ENCODE data around the gene GALP.
"Not testable (repeated sequence)": the region's sequence is repeated elsewhere in the genome, so short reads cannot be mapped to it uniquely, and the experiment has no call there.

GALP gene

DNA sequence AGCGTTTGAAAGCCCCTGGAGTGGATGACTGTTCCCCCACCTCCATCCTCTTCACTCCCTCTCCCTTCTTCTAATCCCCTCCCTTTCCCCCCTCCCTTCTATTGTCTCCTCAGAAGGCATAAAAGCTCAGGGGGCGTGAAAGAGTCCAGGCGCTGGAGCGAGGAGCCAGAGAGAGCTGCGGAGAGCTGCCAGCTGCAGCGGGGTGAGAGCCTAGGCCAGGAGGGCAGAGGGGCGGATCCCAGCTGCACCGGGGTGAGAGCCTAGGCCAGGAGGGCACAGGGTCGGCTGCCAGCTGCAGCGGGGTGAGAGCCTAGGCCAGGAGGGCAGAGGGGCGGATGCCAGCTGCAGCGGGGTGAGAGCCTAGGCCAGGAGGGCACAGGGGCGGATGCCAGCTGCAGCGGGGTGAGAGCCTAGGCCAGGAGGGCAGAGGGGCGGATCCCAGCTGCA, at the start of gene GALP:
Gene GALP (plus strand): TSS at position 148 of the 447 bp plus-strand sequence. CDS start 1,101 bp downstream, outside the sequence.
- not testable (repeated sequence) for DNase-seq

DNA sequence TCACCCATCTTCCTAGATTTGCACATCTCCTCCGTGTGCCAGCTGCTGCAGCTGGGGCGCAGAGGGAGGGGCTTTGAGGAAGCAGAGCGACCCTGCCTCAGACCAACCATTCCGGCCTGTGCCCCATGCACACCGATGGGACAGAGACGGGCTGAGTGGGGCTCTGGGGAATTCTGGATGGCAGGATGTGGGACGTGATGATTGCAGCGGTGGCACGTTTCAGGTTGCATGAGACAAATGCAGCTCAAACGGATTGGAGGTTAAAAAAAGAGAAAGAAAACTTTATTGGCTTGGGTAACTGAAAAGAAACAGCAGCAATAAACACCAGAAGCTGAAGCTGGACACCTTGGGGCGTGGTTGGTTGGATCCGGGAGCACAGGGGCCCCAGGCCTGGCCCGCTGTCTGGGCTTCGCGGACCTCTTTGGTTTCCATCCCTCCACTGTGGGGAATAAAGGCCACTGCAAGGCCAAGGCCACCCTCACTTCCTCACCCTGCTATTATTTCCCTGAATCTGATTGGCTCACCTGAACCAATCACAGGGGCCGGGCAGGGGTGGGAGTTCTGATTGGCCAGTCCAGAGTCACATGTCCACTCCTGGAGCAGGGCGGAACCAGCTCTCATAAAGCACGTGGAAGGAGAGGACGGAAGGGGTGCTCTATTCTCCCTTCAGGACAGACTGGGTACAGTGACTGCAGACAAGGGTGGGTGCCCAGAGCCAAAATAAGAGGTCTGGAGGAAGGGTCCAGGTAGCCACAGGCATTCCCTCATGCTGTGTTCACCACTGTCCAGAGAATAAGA, 48.6 kb upstream of the GALP start:
- no peak for DNase-seq

DNA sequence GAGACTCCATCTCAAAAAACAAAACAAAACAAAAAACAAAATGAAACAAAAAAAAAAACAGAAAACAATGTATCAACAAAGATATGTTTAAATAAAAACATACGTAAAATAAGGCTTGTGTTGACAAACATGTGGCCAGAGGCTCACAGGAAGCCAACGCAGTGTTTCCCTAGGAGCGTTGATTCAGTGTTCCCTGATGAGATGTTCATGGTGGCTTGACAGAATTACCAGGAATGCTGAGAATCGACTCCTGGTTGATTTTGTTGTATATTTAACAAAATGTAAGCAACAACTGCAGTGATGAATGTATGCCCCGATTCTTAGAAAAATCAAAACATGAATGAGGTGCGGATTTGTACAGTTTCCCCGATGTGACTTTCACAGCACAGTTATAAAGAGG, 45.8 kb upstream of the GALP start:
- no peak for DNase-seq

DNA sequence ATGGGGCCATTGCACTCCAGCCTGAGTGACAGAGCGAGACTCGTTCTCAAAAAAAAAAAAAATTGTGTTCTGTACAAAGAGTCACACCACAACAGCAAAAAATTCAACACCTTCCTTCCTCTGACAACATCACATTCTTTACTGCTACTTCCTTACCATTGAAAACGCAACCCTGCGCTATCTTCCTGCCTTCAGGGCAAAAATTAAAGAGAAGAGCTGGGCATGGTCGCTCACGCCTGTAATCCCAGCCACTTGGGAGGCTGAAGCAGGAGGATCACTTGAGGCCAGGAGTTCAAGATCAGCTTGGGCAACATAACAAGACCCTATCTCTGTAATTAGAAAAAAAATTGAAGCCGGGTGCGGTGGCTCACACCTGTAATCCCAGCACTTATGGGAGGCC, 44.2 kb upstream of the GALP start:
- DNase-seq: no peak

DNA sequence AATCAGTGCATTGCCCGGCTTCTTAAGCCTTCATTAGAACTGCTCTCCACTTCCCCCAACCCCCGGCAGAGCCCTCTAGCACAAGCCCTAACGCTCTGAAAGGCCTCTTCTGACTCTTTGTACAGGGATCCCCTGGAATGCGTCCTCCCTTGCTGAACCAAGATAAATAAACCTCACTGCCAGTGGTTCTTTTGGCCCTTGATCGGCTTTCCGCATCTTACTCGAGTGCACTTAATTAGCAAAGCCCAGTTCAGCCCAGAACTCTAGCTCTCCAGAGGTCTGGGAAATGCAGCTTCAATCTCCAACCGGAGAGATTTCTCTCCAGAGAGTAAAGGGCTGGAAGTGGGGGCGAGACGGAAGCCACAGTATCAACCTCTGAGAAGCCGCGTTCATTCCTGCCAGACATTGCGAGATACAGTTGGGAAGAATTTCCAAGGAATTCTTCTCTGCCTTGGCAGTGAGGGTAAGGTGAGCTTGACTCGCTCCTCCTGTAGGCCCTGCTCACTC, 43.4 kb upstream of the GALP start:
- DNase-seq: peak; percentile 62

DNA sequence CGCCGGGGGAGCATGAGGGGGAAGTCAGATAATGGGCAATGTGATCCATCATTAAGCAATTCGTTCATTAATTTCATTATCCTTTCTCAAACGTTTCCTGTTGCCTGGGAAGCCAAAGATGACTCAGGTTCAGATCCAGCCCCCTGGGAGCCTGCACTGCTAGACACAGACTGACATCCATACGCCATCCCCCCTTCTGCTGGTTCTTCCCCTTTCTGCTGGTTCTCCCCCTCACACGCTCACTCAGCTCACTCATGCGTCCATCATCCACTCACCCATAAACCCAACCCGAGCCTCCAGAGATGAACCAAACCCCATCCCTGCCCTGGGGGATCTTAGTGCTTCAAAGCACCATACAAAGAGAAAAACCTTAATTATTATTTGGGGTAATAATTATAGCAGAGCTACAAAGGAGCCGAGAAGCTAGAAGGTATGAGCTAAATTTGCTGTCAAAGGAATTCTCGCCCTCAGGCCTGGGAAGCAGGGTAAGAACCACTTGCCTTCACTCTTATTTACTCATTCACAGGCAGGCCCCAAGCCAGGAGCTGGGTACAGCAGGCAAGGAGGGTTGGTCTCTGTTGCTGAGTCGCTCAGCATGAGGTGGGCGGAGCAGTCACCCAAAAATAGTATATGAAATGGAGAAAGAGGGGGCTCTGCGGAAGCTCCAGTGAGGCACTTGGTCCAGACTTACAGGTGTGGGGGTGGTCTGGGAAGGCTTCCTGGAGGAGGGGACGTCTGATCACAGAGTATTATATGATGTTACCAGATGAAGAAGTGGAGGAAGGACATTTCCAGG, 41.8 kb upstream of the GALP start:
- DNase-seq: peak; percentile 48

DNA sequence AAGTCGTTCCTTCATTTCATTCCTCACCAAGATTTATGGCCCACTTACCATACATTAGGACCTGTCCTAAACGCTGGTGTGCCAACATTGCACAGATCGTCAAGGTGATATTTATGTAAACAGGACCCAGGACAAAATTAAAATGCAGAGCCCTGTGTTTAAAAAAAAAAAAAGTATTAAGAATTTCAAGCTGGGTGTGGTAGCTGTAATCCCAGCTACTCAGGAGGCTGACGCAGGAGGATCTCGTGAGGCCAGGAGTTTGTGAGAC, 41.2 kb upstream of the GALP start:
- DNase-seq: no peak

DNA sequence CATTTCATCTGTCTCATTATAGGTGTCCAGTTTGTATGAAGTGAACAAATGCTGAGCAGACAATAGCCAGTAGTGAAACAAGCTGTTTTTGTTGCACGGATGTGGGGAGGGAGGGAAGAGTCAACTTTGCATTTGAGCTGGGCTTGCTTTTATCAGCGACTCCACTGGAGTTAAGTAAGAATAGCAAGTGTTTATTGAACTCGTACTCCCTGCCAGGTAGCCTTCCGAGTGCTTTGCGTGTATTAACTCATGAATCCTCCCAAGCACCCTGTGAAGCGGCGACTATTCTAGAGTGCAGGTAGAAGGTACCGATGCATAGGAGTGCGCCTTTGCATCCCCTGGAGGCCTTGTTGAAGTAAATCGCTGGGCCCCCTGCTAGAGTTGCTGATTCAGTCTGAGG, 39.4 kb upstream of the GALP start:
- DNase-seq: no peak

DNA sequence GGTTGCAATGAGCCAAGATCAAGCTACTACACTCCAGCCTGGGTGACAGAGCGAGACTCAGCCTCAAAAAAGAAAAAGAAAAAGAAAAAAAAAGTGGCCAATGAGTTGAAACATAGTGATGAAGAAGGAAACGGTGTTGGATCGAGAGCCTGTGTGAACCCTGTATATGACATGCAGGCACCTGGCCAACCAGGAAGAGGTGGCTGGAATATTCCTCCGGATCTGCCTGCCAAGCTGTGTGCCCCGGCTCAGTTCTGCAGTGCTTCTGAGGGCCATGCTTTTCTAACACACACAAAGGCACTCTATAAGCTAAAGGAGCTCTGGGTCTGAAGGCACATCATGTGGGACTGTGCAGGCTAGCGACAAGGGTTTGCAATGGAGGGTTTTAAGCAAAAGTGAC, 38.4 kb upstream of the GALP start:
- DNase-seq: no peak

DNA sequence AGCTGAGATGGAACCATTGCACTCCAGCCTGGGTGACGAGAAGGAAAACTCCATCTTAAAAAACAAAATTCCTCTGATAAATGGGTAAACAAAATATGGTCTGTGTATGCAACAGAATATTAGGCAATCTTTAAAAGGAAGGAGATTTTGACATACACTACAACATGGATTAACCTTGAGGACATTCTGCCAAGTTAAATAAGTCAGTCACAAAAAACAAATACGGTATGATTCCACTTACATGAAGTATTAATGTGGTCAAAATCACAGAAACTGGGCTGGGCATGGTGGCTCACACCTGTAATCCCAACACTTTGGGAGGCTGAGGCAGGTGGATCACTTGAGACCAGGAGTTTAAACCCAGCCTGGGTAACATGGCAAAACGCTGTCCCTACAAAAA, 37.7 kb upstream of the GALP start:
- DNase-seq: no peak

DNA sequence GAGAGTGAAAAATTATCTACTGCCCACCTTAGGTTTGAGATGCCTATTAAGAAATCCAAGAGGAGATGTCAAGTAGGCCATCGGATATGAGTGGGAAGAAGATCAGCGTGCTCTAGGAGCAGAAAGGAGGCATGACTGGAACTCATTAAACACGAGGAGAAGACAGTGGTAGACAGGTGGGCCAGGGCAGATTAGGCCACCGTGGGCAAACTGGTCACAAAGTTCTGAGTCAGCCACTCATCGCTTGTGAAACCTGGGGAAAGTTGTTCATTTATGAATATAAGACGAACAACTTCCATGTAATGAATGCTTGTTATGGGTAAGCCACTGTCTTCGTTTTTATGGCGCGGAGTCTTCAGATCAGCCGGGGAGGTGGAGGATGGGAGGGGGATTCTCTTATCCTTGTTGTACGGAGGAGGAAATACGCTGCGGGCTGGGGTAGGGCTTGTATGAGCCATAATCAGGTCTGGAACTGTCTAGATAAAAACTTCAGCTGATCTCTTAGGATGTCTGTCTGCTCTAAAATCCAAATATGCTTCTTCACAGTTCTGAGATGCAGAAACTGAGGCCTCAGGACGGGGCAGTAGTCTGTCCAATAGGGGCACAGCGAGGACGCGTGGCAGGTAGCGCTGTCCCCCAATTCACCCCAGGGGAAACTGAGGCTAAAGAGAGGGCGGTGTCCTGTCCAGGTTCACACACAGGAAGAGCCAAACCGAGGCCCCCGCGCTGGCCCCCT, 35.8 kb upstream of the GALP start:
- no peak for DNase-seq

DNA sequence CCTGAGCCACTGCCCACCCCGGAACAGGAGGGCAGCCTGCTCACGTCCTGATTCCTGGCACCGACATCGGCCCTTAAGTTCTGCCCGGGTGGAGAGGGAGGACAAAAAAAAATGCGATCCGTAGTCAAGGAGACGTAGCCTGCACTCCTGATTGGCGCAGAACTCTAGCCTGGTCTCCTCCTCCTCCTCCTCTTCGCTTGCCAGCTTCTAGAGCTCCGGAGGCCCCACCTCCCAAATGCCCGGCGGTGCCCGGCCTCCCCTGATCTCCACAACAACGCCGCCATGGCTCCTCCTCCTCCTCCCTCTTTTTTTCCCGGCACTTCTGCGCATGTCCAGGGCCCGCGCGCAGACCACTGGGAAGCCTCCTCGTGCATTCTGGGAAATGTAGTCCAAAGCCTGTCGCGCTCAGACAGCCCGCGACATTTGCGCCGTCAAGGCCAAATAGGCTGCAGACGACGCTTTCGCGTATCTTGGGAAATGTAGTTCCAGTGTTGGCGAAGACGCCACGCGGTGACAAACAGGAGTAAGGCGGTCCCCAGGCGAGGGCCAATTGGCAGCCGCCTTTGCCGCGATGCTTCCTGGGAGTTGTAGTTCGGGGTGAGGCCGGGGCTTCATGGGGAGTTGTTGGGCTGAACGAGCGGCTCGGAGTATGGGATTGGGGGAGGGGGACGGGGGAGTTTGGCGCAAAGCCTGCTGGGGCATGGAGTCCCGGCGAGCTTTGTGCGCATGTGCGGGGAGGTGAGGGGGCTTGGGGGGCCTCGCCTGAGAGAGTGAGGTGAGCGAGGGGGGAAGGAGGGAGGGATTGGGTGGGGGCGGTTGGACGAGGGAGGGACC, 35.0 kb upstream of the GALP start, which contains the start of gene ZNF444:
Gene ZNF444 (plus strand): TSS at position 705 of the 834 bp plus-strand sequence. CDS start 5,625 bp downstream, outside the sequence.
- peak; percentile 100 for DNase-seq

DNA sequence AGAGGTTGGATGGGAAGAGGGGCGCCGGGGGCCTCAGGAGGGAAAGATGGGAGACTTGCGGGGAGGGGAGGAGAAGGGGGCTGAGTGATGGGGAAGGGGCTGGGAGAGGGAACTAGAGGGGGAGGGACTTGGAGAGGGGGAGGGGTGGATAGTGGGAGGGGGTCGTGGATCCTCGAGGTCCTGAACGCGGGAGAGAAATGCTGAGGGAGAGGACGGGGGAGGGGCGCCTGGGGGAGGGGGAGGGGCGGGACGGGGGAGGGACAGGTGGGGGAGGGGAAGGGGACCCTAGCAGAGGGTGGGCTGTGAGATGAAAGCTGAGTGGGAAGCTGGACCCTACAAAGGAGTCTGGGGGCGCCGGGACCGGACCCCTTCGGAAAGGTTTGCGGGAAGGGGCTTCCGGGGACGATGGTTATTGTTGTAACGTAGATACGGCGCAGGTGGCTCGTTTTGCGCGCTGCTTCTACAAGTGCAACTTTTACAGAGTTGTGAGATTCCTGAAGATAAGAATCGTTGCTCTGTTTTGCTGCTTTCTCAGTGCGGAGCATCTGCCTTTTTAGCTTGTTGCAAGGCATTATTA, 34.3 kb upstream of the GALP start:
- DNase-seq: no peak

DNA sequence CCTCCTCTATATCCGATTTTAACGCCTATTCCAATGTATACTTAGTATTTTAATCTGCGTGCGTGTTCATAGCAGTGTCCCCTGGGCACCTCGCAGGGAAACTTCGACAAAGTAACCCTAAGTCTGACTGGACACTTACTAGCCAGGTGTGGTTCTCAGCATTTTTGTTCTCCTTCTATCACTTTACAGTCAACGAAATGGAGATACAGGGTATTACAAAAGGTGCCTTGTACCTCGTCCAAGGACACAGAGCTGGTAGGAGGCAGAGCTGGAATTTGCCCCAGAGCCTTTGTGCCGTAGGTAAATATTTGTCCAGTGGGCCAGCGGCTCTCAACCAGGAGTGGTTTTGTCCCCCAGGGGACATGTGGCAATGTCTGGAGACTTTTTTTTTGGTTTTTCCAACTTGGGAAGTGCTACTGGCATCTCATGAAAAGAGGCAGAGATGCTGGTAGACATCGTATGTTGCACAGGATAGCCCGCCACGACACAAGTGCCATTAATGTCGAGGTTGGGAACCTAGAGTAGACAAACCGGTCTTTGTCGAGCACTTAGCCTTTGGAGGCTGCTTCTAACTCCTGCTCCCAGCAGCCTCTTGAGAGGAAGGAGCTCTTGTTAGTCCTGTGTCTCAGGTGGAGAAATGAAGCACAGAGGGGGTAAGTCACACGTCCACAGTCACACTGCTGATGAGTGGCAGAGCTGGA, 33.6 kb upstream of the GALP start:
- DNase-seq: no peak

DNA sequence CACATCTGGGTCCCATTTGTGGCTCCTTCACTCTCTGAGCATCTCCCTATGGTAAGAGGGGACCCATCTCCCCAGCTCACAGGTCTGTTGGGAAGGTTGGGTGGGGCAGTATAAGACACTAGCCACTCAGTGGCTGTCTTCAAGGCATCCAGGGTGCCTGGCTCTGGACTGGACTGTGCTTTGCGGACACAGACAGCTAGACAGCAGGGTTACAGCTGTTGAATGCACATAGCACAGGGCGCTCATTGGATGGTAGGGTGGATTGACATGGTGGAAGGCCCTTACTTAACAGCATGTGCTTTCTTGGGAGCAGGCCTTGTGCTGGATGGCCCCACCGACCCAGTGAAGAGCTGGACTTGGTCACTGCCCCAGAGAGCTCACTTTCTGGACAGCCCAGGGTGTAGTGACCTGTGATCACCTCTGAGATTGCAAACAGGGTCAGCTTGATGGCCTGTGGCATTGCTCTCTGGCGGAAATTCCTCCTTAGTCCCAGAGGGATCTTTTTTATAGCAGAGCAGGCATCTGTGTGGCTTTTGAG, 32.8 kb upstream of the GALP start:
- DNase-seq: no peak

DNA sequence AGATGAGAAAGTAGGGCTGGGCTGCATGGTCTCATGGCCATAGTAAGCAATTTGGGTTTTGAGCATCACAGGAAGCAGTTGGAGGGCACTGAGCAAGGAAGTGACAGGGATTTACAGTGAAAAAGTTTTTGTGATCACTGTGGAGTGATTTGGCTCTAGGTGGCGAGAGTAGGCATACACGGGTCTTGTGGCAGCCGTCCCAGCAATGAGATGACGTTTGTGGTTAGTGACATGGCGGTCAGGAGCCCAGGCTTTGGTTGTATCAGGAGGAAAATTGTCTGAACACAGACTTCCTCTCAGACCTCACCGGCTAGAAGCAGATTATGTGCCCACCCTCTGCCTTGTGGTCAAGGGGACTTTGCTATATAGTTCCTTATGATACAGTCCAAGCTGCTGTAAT, 31.4 kb upstream of the GALP start:
- no peak for DNase-seq

DNA sequence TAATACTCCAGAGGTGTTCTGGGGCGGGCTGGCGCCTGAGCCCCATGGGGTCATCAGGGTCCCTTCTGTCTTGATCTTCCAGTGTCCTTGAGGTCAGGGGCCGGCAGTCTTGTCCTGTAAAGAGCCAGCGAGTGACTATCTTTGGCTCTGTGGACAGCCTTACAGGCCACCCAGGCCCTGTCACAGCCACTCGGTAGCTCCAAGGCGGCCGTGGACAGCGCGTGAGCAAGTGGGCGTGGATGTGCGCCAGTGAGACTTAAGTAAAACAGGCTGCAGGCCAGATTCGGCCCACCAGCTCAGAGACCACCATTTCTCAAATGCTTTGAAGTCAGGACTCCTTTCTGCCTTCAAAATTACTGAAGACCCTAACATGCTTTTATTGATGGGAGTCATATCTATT, 31.0 kb upstream of the GALP start:
- DNase-seq: no peak

DNA sequence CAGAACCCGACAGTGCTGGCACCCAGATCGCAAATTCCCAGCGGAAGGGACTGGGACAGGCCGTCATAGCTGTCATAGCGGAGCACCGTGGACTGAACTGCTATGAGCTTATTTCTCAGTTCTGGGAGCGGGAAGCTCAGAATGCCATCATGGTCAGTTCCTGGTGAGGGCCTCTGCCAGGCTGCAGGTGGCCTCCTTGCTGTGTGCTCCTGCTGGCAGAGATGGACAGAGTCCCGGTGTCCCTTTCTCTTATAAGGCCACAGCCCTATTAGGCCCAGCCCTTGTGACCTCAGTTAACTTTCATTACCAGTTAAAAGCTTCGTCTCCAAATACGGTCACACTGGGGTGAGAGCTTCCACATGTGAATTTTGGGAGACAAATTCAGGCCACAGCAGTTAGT, 30.1 kb upstream of the GALP start:
- no peak for DNase-seq

DNA sequence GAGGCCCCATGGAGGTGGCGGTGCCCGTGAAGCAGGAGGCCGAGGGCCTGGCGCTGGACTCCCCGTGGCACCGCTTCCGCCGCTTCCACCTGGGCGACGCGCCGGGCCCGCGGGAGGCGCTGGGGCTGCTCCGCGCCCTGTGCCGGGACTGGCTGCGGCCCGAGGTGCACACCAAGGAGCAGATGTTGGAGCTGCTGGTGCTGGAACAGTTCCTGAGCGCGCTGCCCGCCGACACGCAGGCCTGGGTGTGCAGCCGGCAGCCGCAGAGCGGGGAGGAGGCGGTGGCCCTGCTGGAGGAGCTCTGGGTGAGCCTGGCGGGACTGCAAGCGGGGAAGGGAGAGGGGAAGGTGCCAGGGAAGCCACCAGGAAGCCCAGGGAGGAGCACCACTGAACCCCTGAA, 28.9 kb upstream of the GALP start:
- no peak for DNase-seq

DNA sequence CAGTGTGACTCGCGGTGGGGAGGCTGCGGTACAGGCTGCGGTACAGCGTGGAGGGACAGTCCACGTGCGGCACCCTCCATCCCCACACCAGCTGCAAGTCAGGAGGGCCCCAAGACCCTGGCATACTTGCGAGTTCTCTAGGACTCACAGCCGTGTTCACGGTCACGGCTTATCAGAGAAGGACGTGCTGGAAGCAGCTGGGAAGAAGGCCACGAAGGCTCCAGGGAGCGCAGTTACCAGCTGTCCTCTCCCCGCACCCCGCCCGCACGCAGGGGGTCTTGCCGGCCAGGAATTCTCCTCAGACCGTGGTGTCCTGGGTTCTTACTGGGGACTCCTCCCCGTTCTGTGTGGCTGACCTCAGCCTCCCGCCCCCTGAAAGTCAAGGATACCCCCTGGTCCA, 28.5 kb upstream of the GALP start:
- no peak for DNase-seq

DNA sequence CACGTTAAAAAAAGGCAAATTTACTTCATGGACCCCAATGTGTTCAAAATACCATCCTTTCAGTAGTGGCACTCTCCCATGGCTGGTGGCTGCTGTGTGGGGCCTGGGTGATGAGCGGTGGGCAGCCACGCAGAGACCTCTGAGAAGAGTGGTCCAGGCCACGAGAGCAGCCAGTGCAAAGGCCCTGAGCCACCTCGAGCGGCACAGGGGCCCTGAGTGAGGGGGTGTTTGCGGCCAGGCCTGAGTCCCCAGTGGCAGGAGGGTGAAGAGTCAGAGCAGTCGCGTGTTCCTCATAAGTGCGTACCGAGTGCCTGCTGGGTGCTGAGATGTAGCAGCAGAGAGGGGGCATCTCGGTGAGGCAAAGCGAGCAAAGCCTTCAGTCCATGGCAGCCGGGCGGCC, 27.7 kb upstream of the GALP start:
- DNase-seq: no peak

All from fibroblast of upper back skin (primary cell).